B cell (primary cell): ENCODE results near the gene OAT. TPM values are rescaled to one million over a fixed set of nuclear protein-coding genes. Genes with fewer than 3 reads are reported as not detected.

Experiments
- ATAC-seq: fragments of 200-7000 bp; cut with Tn5 transposase; one replicate; pipeline ENCODE4 v1.10.0; 2021; ENCODE audit warnings: low read depth, mild to moderate bottlenecking, moderate number of reproducible peaks, moderate library complexity
- CTCF ChIA-PET: fragments of 350-600 bp; sonication (Branson Sonifier 250); formaldehyde crosslinking; loops from one replicate; lab custom pipeline; 2021; ENCODE audit warnings: antibody characterized with exemption, inconsistent platforms; lab: Charles Lee
- POLR2A ChIA-PET: fragments of 350-600 bp; sonication (Branson Sonifier 250); formaldehyde crosslinking; loops from one replicate; lab custom pipeline; 2021; ENCODE audit warnings: antibody characterized with exemption; lab: Charles Lee
- DNase-seq: peaks from one replicate; pipeline ENCODE4 v3.0.0; 2013
- H2AFZ ChIP-seq: 2 replicates; pipeline ENCODE4 v1.6.1; 2012; ENCODE audit warnings: mild to moderate bottlenecking, low read depth, low read length; ENCODE audit not compliant: insufficient read depth, poor library complexity, severe bottlenecking
- H3K27ac ChIP-seq, 2 donors: 1 replicate in 1 of 2; 2 replicates in 1 of 2; pipeline ENCODE4 v1.5.1; 2012 to 2013; ENCODE audit warnings: low read length in 2 of 2, mild to moderate bottlenecking in 2 of 2, moderate library complexity in 1 of 2
- H3K27me3 ChIP-seq, 4 experiments: fragments of 200-600 bp in 1 of 4; sonication (generic) in 1 of 4; replicated peaks in 1 of 4; 1 replicate in 2 of 4; 2 replicates in 2 of 4; pipeline versions ENCODE4 v1.6.1 to v1.7.0; 2013 to 2016; ENCODE audit warnings: low read length in 3 of 4, mild to moderate bottlenecking in 2 of 4, mixed read lengths in 1 of 4, moderate library complexity in 1 of 4; ENCODE audit not compliant: insufficient read depth in 4 of 4, control insufficient read depth in 3 of 4; ENCODE audit errors: control extremely low read depth in 1 of 4
- H3K36me3 ChIP-seq, 2 experiments: replicated peaks in 1 of 2; 1 replicate in 1 of 2; 2 replicates in 1 of 2; pipeline versions ENCODE4 v1.6.1 to v1.7.1; 2013; ENCODE audit warnings: low read length in 1 of 2; ENCODE audit not compliant: insufficient read depth in 2 of 2, control insufficient read depth in 1 of 2; ENCODE audit errors: control extremely low read depth in 1 of 2, extremely low read depth in 1 of 2
- H3K4me1 ChIP-seq, 2 donors: fragments of 200-600 bp in 1 of 2; sonication (generic) in 1 of 2; 1 replicate in 1 of 2; 2 replicates in 1 of 2; pipeline versions ENCODE4 v1.5.1 to v1.6.1; 2013 to 2017; ENCODE audit warnings: low read length in 2 of 2; ENCODE audit not compliant: control insufficient read depth in 2 of 2, insufficient read depth in 2 of 2
- H3K4me2 ChIP-seq: replicated peaks from 2 replicates; pipeline ENCODE3; 2012; ENCODE audit warnings: mild to moderate bottlenecking, low read depth, low read length; ENCODE audit not compliant: poor library complexity, severe bottlenecking
- H3K4me3 ChIP-seq, 5 experiments: fragments of 200-600 bp in 1 of 5; sonication (generic) in 1 of 5; 1 replicate in 3 of 5; 2 replicates in 2 of 5; pipeline versions ENCODE4 v1.5.1 to v1.7.0; 2011 to 2016; ENCODE audit warnings: low read length in 4 of 5, mild to moderate bottlenecking in 4 of 5, low read depth in 2 of 5, control low read depth in 1 of 5, moderate library complexity in 1 of 5; ENCODE audit not compliant: insufficient read depth in 1 of 5; ENCODE audit errors: control extremely low read depth in 1 of 5, extremely low read depth in 1 of 5
- H3K79me2 ChIP-seq: fragments of 200-600 bp; sonication (generic); one replicate; pipeline ENCODE4 v1.6.0; 2016; ENCODE audit warnings: low read length; ENCODE audit not compliant: control insufficient read depth, insufficient read depth
- H3K9ac ChIP-seq: fragments of 200-600 bp; sonication (generic); 2 replicates; pipeline ENCODE4 v1.6.1; 2017; ENCODE audit warnings: mild to moderate bottlenecking, low read length, moderate library complexity
- H3K9me3 ChIP-seq, 3 donors: one replicate each; pipeline versions ENCODE4 v1.6.1 to v1.7.1; 2013; ENCODE audit warnings: low read length in 2 of 3; ENCODE audit not compliant: control insufficient read depth in 2 of 3, insufficient read depth in 1 of 3; ENCODE audit errors: control extremely low read depth in 1 of 3
- H4K20me1 ChIP-seq: 2 replicates; pipeline ENCODE4 v1.6.0; 2012; ENCODE audit warnings: mild to moderate bottlenecking, low read length; ENCODE audit not compliant: insufficient read depth, control insufficient read depth, poor library complexity, severe bottlenecking
- H3K27ac Mint-ChIP-seq: one replicate; pipeline ENCODE4 v1.8.0; 2021; ENCODE audit warnings: mixed read lengths
- H3K27me3 Mint-ChIP-seq: one replicate; pipeline ENCODE4 v1.8.0; 2021; ENCODE audit warnings: mixed read lengths
- H3K4me1 Mint-ChIP-seq: one replicate; pipeline ENCODE4 v1.8.0; 2021; ENCODE audit warnings: mixed read lengths
- H3K4me3 Mint-ChIP-seq: one replicate; pipeline ENCODE4 v1.8.0; 2021; ENCODE audit warnings: mixed read lengths
- H3K9me3 Mint-ChIP-seq: one replicate; pipeline ENCODE4 v1.8.0; 2022; ENCODE audit warnings: mixed read lengths; ENCODE audit not compliant: insufficient read depth
- CTCF ChIP-seq: fragments of 200-600 bp; IDR thresholded peaks from one replicate; pipeline ENCODE4 v1.8.0; 2022; ENCODE audit warnings: antibody characterized with exemption, mild to moderate bottlenecking
- EZH2 ChIP-seq: IDR thresholded peaks from 2 replicates; pipeline ENCODE4 v1.6.1; 2012; ENCODE audit warnings: borderline replicate concordance, low read depth, mild to moderate bottlenecking, moderate library complexity, low read length; ENCODE audit not compliant: insufficient read depth, poor library complexity, severe bottlenecking
- WGBS: methylation state at CpG from one replicate; pipeline ENCODE4 v1.1.5; 2013; ENCODE audit warnings: missing lambda C conversion rate; ENCODE audit not compliant: insufficient coverage; 5-methylcytosine and 5-hydroxymethylcytosine counted together
- intact Hi-C: fragments of 100-400 bp; cut with micrococcal nuclease; formaldehyde crosslinking; loops from one replicate; pipeline ENCODE4 v1.10.0; 2022
- polyA plus RNA-seq: library from polyadenylated mRNA; depleted of rRNA; stranded (reverse); fragments of >200 nt; gene quantifications from 2 replicates; pipeline ENCODE4 v1.2.3, GENCODE V29; 2012
- total RNA-seq, 2 donors: library from RNA; stranded (reverse); fragments of 120-200 nt in 1 of 2; gene quantifications; 1 replicate in 1 of 2; 2 replicates in 1 of 2; pipeline versions ENCODE4 v1.2.3 to v1.2.4, GENCODE V29; 2013 to 2022

OAT gene
- total and polyA plus RNA-seq, 2 donors (not counting 1 experiment from before 2014, with no cell fraction given), result 13.9 to 20.1 TPM

GRCh38 chr10:124429576-124429975, 10.9 kb upstream of the OAT start:
- intact Hi-C loops, result no loop called here
- DNase-seq, result no peak
- 76% methylated on average over 3 of the region's 5 CpGs for WGBS
- no peak overlapping the region for H3K4me3 Mint-ChIP-seq
- Histone ChIP-seq H3K4me1 (no peaks in the 10 kb centered on the region), H3K9me3 (no peaks in the 10 kb centered on the region), H3K27me3 (peaks cover 0 to 7% (median 4%) of the 10 kb centered on the region in 4 experiments), H3K4me2 (no peak overlapping the region), H3K79me2 (no peaks in the 10 kb centered on the region), H3K27ac (no peak overlapping the region), H3K4me3 (no peak overlapping the region), H3K9ac (no peak overlapping the region), H4K20me1 (no peaks in the 10 kb centered on the region), H3K36me3 (no peaks in the 10 kb centered on the region), H2AFZ (no peak overlapping the region)
- CTCF ChIA-PET, result interaction anchor here (0.6 kb wide), 1 partner anchor 1322 kb away, joined by 3 read pairs; no protein-coding TSS in a partner anchor
- no peaks in the 10 kb centered on the region for H3K4me1 Mint-ChIP-seq
- peaks cover 23% of the 10 kb centered on the region for H3K27me3 Mint-ChIP-seq
- POLR2A ChIA-PET, result no interaction called here
- H3K9me3 Mint-ChIP-seq, result no peaks in the 10 kb centered on the region
- TF ChIP-seq EZH2 (no peak), CTCF (no peak)
- H3K27ac Mint-ChIP-seq, result no peak overlapping the region
- no peak for ATAC-seq

GRCh38 chr10:124428207-124428777, 9.6 kb upstream of the OAT start:
- intact Hi-C loops, result no loop called here
- Histone ChIP-seq H4K20me1 (no peaks in the 10 kb centered on the region), H3K27ac (no peak overlapping the region), H3K79me2 (no peaks in the 10 kb centered on the region), H3K4me1 (no peaks in the 10 kb centered on the region), H3K4me2 (no peak overlapping the region), H3K27me3 (peaks cover 0 to 12% (median 5%) of the 10 kb centered on the region in 4 experiments), H3K9ac (no peak overlapping the region), H3K4me3 (no peak overlapping the region), H3K9me3 (no peaks in the 10 kb centered on the region), H2AFZ (no peak overlapping the region), H3K36me3 (no peaks in the 10 kb centered on the region)
- DNase-seq (no peak), ATAC-seq (no peak)
- Mint-ChIP-seq H3K4me1 (no peaks in the 10 kb centered on the region), H3K27ac (no peak overlapping the region), H3K4me3 (no peak overlapping the region), H3K9me3 (no peaks in the 10 kb centered on the region), H3K27me3 (peaks cover 29% of the 10 kb centered on the region)
- TF ChIP-seq CTCF (no peak), EZH2 (no peak)
- 100% methylated on average over 1 of the region's 3 CpGs for WGBS
- CTCF ChIA-PET, result no interaction called here
- POLR2A ChIA-PET, result no interaction called here
